ENCODE data around the gene CFAP57.
"Not testable (repeated sequence)": the region's sequence is repeated elsewhere in the genome, so short reads cannot be mapped to it uniquely, and the experiment has no call there.

CFAP57 gene

DNA sequence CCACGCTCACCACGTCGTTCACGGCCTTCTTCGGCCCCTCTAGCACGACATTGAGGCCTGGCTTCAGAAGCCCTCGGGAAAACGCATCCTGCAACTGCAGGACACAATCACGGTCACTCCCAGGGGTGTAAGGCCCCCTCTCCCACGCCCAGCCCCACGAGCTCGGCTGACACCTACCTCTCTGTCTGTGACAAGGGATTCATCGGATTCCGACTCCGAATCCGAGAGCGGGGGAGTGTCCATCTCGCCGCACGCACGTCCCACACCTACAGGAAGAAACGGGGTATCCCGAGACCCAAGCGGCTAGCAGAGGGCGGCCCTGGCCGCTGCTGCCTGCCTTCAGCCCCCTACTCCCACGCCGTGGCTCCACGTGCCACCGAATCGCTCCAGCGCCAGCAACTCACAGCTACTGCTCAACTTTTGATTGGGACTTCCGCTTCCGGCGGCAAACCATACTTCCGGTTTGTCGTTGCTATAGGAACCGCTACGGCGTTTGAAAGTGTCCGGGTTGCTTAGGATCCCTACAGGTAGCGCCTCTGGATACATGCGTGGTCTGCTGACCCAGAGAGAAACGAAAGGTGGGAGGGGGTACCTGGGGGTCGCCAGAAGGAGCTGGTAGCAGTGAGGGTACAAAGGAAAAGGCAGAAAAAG lies at the start of gene CFAP57, which contains the start of gene EBNA1BP2:
Gene CFAP57, plus strand, starts transcription at position 455 of the 651 bp plus-strand sequence. CDS start 424 bp downstream, outside the sequence.
Gene EBNA1BP2, minus strand, starts transcription at position 415 of the 651 bp plus-strand sequence. Its CDS starts 172 bp downstream, at position 243.
- H3K4me1 ChIP-seq (ENCODE audit: insufficient read depth, low read length) = peaks cover 10% of the 10 kb centered on the region
- H3K9ac ChIP-seq (ENCODE audit: low read length) = peak within 1 kb of the TSS; percentile 86
- no peaks in the 10 kb centered on the region for H3K9me3 ChIP-seq (ENCODE audit: low read length)
- peak within 1 kb of the TSS; percentile 74 for H3K27ac ChIP-seq (ENCODE audit: low read depth, low read length)
- H3K27me3 ChIP-seq (ENCODE audit: control insufficient read depth in 1 of 2, insufficient read depth in 2 of 2, low read length in 2 of 2) = peaks cover 0 to 9% of the 10 kb centered on the region in 2 donors
- peaks cover 34% of the 10 kb centered on the region for H3K36me3 ChIP-seq (ENCODE audit: insufficient read depth, low read length)
- peak within 1 kb of the TSS; percentile 87 to 99 for H3K4me3 ChIP-seq (ENCODE audit: low read depth in 1 of 2, low read length in 2 of 2)

DNA sequence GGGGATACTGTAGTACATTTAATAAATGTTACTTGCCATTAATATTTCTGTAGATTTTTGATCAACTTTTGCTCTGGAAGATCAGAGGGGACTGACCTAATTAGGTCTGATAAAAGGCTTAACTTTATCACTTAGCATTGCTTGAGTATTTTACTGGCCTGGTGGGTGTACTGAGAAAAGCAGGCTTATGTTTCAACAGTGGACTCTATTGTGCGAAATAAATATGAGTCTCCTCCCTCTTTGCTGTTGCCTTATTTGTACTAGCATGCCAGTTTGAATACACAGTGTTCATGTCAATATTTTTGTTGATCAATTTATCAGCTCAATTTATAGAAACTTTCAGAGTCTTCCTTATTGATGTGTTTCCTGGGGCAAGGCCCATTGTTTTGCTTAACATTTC lies 49.1 kb upstream of the CFAP57 start:
- no peak overlapping the region for H3K9ac ChIP-seq (ENCODE audit: low read length)
- H3K36me3 ChIP-seq (ENCODE audit: insufficient read depth, low read length) = no peaks in the 10 kb centered on the region
- H3K27me3 ChIP-seq (ENCODE audit: control insufficient read depth in 1 of 2, insufficient read depth in 2 of 2, low read length in 2 of 2) = peaks cover 0 to 3% of the 10 kb centered on the region in 2 donors
- H3K27ac ChIP-seq (ENCODE audit: low read depth, low read length) = no peak overlapping the region
- no peaks in the 10 kb centered on the region for H3K9me3 ChIP-seq (ENCODE audit: low read length)
- H3K4me3 ChIP-seq (ENCODE audit: low read depth in 1 of 2, low read length in 2 of 2) = no peak overlapping the region
- no peaks in the 10 kb centered on the region for H3K4me1 ChIP-seq (ENCODE audit: insufficient read depth, low read length)

DNA sequence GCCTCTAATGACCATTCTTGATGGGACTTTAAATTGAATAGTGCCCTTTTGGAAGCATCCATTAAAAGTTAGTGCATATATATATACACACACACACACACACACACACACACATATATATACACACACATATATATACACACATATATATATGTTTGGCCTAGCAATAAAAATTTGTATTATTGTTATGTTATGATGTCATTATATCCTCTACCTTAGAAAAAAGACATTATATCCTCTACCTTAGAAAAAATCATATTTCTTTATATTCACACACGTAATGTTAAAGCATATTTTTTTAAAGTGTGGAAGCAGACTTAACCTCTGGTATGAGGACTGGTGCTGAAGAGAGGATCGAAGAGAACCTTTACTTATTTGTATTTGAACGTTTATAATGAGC lies 43.3 kb upstream of the CFAP57 start:
- Histone ChIP-seq H3K4me1 (ENCODE audit: insufficient read depth, low read length) (no peaks in the 10 kb centered on the region), H3K27ac (ENCODE audit: low read depth, low read length) (no peak overlapping the region), H3K4me3 (ENCODE audit: low read depth in 1 of 2, low read length in 2 of 2) (no peak overlapping the region), H3K9ac (ENCODE audit: low read length) (no peak overlapping the region), H3K27me3 (ENCODE audit: control insufficient read depth in 1 of 2, insufficient read depth in 2 of 2, low read length in 2 of 2) (peaks cover 0 to 3% of the 10 kb centered on the region in 2 donors), H3K9me3 (ENCODE audit: low read length) (no peaks in the 10 kb centered on the region), H3K36me3 (ENCODE audit: insufficient read depth, low read length) (no peaks in the 10 kb centered on the region)

DNA sequence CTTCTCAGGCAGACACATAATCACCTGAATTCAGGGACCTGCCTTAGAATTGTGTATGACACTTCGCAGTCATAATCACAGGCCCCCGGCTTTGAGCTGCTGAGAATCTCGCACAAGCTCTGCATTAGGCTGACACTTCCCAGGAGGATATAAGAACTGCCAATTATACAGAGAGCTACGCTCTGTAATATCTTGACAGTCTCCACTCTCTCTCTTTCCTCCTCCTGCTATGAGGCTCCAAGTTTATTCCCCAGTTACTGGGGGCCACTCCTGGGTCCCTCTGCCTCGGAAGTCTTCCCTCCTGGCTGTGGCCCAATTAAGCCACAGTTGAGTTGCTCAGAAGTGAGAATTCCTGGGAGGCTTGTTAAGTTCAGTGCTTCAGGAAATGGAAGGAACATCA lies 42.7 kb upstream of the CFAP57 start:
- H3K9ac ChIP-seq (ENCODE audit: low read length) = no peak overlapping the region
- H3K27ac ChIP-seq (ENCODE audit: low read depth, low read length) = no peak overlapping the region
- no peaks in the 10 kb centered on the region for H3K36me3 ChIP-seq (ENCODE audit: insufficient read depth, low read length)
- H3K9me3 ChIP-seq (ENCODE audit: low read length) = no peaks in the 10 kb centered on the region
- H3K27me3 ChIP-seq (ENCODE audit: control insufficient read depth in 1 of 2, insufficient read depth in 2 of 2, low read length in 2 of 2) = peaks cover 0 to 3% of the 10 kb centered on the region in 2 donors
- no peak overlapping the region for H3K4me3 ChIP-seq (ENCODE audit: low read depth in 1 of 2, low read length in 2 of 2)
- no peaks in the 10 kb centered on the region for H3K4me1 ChIP-seq (ENCODE audit: insufficient read depth, low read length)

DNA sequence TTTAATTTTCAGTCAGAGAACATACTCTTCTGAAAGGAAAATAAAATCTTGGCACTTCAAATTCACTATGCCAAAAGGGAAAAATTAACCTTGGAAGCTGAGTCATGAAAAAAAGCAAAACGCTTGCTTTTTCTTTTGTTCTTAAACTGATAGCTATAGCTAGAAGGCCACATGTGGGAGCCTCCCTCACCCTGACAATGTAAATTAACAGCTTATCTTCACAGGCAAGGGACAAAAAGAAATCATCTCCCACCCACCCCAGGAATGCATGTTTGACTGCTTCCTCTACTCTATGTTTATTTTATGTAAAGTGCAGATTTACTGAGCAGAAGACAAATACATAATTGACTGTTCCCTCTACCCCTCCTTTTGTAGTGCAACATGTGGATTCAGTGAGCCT lies 38.1 kb upstream of the CFAP57 start:
- Histone ChIP-seq H3K4me3 (ENCODE audit: low read depth in 1 of 2, low read length in 2 of 2) (no peak overlapping the region), H3K9ac (ENCODE audit: low read length) (no peak overlapping the region), H3K27ac (ENCODE audit: low read depth, low read length) (no peak overlapping the region), H3K9me3 (ENCODE audit: low read length) (no peaks in the 10 kb centered on the region), H3K36me3 (ENCODE audit: insufficient read depth, low read length) (no peaks in the 10 kb centered on the region), H3K4me1 (ENCODE audit: insufficient read depth, low read length) (no peaks in the 10 kb centered on the region), H3K27me3 (ENCODE audit: control insufficient read depth in 1 of 2, insufficient read depth in 2 of 2, low read length in 2 of 2) (no peaks in the 10 kb centered on the region)

DNA sequence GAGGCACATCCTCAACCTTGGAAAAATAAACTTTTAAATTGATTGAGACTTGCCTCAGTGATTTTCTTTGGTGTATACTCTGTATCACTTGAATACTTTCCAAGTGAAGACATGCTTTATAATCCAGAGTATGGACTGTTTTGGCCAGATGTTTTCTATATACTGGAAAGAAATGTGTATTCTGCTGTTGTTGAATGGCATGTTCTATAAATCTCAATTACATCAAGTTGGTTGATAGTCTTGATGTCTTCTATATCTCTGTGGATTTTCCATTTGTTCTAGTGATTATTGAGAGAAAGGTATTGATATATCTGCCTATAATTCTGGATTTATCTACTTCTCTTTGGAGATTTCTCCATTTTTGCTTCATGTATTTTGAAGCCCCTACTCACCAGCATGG lies 37.5 kb upstream of the CFAP57 start:
- Histone ChIP-seq H3K4me1 (ENCODE audit: insufficient read depth, low read length) (no peaks in the 10 kb centered on the region), H3K9ac (ENCODE audit: low read length) (no peak overlapping the region), H3K4me3 (ENCODE audit: low read depth in 1 of 2, low read length in 2 of 2) (no peak overlapping the region), H3K27ac (ENCODE audit: low read depth, low read length) (no peak overlapping the region), H3K27me3 (ENCODE audit: control insufficient read depth in 1 of 2, insufficient read depth in 2 of 2, low read length in 2 of 2) (no peaks in the 10 kb centered on the region), H3K9me3 (ENCODE audit: low read length) (no peaks in the 10 kb centered on the region), H3K36me3 (ENCODE audit: insufficient read depth, low read length) (no peaks in the 10 kb centered on the region)

DNA sequence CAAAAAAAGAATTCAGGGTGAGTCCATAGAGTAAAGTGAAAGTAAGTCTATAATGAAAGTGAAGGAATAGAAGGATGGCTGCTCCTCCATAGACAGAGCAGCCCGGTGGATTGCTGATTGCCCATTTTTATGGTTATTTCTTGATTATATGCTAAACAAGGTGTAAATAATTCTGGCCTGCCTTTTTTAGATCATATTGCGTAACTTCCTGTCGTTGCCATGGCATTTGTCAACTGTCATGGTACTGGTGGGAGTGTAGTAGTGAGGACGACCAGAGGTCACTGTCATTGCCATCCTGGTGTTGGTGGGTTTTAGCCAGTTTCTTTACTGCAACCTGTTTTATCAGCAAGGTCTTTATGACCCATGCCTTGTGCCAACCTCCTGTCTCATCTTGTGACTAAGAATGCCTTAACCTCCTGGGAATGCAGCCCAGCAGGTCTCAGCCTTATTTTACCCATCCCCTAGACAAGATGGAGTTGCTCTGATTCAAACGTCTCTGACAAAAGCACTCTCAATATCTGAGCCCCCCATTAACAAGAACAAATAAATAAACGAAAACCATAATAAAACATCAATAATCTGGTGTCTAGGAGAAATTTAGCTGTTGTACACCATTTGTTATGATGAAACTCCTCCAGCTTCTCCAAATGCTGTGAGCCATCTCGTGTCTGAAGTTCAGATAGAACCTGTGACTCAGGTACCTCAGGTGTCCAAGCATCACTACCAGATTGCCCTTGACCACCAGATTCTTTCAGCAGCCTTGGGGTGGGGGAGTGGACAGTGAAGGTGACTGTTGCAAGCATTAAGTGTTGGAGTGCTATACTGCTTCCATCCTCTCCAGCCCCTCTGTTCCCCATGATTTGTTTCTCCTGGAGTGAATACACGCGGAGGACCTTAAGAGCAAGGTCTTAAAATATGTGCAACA lies 36.0 kb upstream of the CFAP57 start:
- Histone ChIP-seq H3K36me3 (ENCODE audit: insufficient read depth, low read length) (no peaks in the 10 kb centered on the region), H3K4me3 (ENCODE audit: low read depth in 1 of 2, low read length in 2 of 2) (no peak overlapping the region), H3K9ac (ENCODE audit: low read length) (no peak overlapping the region), H3K27ac (ENCODE audit: low read depth, low read length) (no peak overlapping the region), H3K4me1 (ENCODE audit: insufficient read depth, low read length) (no peaks in the 10 kb centered on the region), H3K27me3 (ENCODE audit: control insufficient read depth in 1 of 2, insufficient read depth in 2 of 2, low read length in 2 of 2) (no peaks in the 10 kb centered on the region), H3K9me3 (ENCODE audit: low read length) (no peaks in the 10 kb centered on the region)

DNA sequence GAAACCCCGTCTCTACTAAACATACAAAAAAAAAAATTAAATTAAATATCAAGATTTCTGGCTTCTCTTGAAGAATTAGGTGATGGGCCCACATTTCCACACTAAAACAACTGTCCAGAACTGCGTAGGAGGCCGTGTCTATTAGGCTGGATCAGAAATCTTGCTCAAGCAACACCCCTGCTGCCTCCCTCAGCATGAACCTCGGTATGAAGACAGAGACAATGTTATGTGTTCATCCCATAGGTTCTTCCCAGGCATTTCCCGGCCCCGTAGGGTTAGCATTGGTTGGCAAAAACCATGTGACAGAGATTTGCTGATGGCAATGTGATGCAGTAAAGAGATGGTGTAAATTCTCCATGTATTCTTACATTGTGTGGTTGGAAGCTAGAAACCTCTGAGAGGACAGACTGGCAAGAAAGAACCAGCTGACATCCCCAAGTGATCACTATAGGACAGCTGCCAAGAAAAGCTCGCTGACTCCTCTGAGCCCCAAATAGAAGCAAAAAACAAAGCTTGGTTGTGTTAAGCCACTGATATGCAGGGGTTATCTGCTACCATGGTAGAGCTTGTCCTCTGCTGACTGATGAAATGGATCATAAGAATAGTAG lies 34.6 kb upstream of the CFAP57 start:
- H3K4me3 ChIP-seq (ENCODE audit: low read depth in 1 of 2, low read length in 2 of 2) = no peak overlapping the region
- H3K36me3 ChIP-seq (ENCODE audit: insufficient read depth, low read length) = no peaks in the 10 kb centered on the region
- H3K4me1 ChIP-seq (ENCODE audit: insufficient read depth, low read length) = no peaks in the 10 kb centered on the region
- H3K9me3 ChIP-seq (ENCODE audit: low read length) = no peaks in the 10 kb centered on the region
- no peak overlapping the region for H3K27ac ChIP-seq (ENCODE audit: low read depth, low read length)
- no peaks in the 10 kb centered on the region for H3K27me3 ChIP-seq (ENCODE audit: control insufficient read depth in 1 of 2, insufficient read depth in 2 of 2, low read length in 2 of 2)
- H3K9ac ChIP-seq (ENCODE audit: low read length) = no peak overlapping the region

DNA sequence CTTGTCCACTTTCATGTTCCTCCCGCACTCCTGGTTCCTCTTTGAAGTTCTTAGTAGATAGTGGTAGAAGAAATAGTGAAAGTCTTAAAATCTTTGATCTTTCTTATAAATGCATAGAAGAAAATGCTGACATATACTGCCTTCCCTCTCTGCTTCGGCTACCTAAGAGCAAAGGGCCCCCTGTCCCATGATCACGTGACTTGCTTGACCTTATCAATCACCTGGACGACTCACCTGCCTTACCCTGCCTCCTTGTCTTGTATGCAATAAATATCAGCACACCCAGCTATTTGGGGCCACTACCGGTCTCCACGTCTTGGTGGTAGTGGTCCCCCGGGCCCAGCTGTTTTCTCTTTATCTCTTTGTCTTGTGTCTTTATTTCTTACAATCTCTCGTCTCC lies 32.8 kb upstream of the CFAP57 start:
- H3K9ac ChIP-seq (ENCODE audit: low read length); H3K27me3 ChIP-seq (ENCODE audit: control insufficient read depth in 1 of 2, insufficient read depth in 2 of 2, low read length in 2 of 2); H3K36me3 ChIP-seq (ENCODE audit: insufficient read depth, low read length); H3K27ac ChIP-seq (ENCODE audit: low read depth, low read length); H3K4me3 ChIP-seq (ENCODE audit: low read depth in 1 of 2, low read length in 2 of 2); H3K4me1 ChIP-seq (ENCODE audit: insufficient read depth, low read length); H3K9me3 ChIP-seq (ENCODE audit: low read length): not testable (repeated sequence)

DNA sequence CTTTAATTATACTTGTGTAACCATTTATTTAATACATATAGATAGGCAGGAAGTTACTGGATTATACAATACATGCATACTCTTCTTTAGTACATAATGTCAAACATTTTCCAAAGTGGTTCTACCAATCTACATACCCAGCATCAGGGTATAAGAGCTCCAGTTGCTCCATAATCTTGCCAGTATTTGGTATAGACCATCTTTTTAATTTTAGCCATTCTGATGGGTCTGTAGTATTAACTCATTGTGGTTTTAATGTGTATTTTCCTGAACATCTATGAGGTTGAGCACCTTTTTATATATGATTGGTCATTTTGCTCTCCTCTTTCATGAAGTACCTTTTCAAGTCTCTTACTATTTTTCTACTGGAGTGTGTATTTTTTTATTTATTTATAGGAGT lies 32.1 kb upstream of the CFAP57 start:
- Histone ChIP-seq H3K4me3 (ENCODE audit: low read depth in 1 of 2, low read length in 2 of 2) (no peak overlapping the region), H3K27me3 (ENCODE audit: control insufficient read depth in 1 of 2, insufficient read depth in 2 of 2, low read length in 2 of 2) (peaks cover 0 to 8% of the 10 kb centered on the region in 2 donors), H3K36me3 (ENCODE audit: insufficient read depth, low read length) (no peaks in the 10 kb centered on the region), H3K9me3 (ENCODE audit: low read length) (no peaks in the 10 kb centered on the region), H3K27ac (ENCODE audit: low read depth, low read length) (no peak overlapping the region), H3K4me1 (ENCODE audit: insufficient read depth, low read length) (no peaks in the 10 kb centered on the region), H3K9ac (ENCODE audit: low read length) (no peak overlapping the region)

DNA sequence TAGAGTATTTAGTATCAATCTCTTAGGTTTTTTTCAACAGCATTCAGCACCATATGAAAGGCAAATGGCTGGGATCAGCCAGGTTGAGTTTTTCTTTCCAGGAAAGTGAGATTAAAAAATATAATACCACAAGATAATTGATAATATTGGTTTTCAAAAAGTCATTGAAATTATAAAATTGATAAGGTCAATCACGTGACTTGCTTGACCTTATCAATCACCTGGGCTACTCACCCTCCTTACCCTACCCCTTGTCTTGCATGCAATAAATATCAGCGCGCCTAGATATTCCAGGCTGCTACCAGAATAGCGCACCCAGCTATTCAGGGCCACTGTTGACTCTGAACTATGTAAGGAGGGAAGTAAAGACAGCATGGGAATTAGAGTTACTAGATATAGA lies 31.5 kb upstream of the CFAP57 start:
- H3K27ac ChIP-seq (ENCODE audit: low read depth, low read length) = no peak overlapping the region
- no peaks in the 10 kb centered on the region for H3K9me3 ChIP-seq (ENCODE audit: low read length)

More for the DNA sequence above, 31.5 kb upstream of the CFAP57 start:
- Histone ChIP-seq H3K36me3 (ENCODE audit: insufficient read depth, low read length) (no peaks in the 10 kb centered on the region), H3K4me3 (ENCODE audit: low read depth in 1 of 2, low read length in 2 of 2) (no peak overlapping the region), H3K4me1 (ENCODE audit: insufficient read depth, low read length) (no peaks in the 10 kb centered on the region), H3K9ac (ENCODE audit: low read length) (no peak overlapping the region), H3K27me3 (ENCODE audit: control insufficient read depth in 1 of 2, insufficient read depth in 2 of 2, low read length in 2 of 2) (peaks cover 0 to 12% of the 10 kb centered on the region in 2 donors)
